HEK293T (cell line): Measurements from ENCODE around the gene MITD1.

Experiments used
- ARNT ChIP-seq: fragments of 450-650 bp; IDR thresholded peaks from 2 replicates; pipeline ENCODE4 v1.6.1; 2017; ENCODE audit warnings: mild to moderate bottlenecking
- BHLHE40 ChIP-seq: fragments of 450-650 bp; IDR thresholded peaks from 2 replicates; pipeline ENCODE4 v1.6.1; 2016; ENCODE audit warnings: mild to moderate bottlenecking, moderate library complexity, borderline replicate concordance
- CTBP1 ChIP-seq: fragments of 450-650 bp; IDR thresholded peaks from 2 replicates; pipeline ENCODE4 v1.6.1; 2016; ENCODE audit warnings: borderline replicate concordance
- FOXA1 ChIP-seq: fragments of 450-650 bp; IDR thresholded peaks from 2 replicates; pipeline ENCODE4 v1.6.1; 2016; ENCODE audit warnings: mild to moderate bottlenecking
- FOXM1 ChIP-seq: fragments of 450-650 bp; IDR thresholded peaks from 2 replicates; pipeline ENCODE4 v1.6.1; 2017; ENCODE audit warnings: mild to moderate bottlenecking, borderline replicate concordance
- SUZ12 ChIP-seq: fragments of 450-650 bp; IDR thresholded peaks from 2 replicates; pipeline ENCODE4 v1.6.1; 2016; ENCODE audit warnings: mild to moderate bottlenecking
- TARDBP ChIP-seq: fragments of 450-650 bp; IDR thresholded peaks from 2 replicates; pipeline ENCODE4 v1.6.1; 2016

DNA sequence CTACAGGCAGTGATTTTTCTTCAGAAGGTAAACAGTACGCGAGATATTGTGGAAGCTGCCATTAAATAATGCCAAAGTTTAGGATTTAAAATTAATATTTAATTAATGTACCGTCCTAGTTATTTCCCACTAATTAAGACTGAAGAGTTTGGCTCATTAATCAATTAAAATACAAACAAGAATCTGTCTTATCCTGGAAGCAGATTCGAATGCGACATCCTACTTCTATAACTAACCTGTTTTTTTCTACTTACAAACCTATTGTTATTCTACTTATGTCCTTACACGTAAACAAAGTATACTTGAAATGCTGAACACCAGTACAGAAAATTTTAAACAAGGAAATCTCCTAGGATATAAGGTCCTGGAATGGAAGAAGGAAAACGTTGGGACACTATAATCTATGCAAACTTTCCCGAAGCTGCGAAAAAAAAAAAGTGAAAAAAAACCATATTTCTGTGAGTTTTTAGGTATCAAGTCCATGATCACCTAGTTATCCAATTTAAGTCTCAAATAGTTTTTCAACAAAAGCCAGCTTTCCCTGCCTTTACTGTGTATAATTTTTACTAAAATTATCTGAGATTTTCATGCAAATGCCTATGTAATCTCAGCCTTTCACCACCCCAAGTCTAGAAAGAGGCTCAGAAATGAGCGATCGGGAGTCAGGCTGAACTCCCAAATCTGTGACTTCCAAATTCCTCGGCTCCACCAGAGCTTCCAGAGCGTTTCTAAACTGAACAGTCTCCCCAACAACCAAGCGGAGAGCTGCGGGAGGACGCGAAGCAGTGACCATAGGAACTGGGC is 40.6 kb downstream of the MITD1 start:
- no peak for TF ChIP-seq FOXM1
- TF ChIP-seq CTBP1, result no peak
- no peak for TF ChIP-seq SUZ12
- TF ChIP-seq ARNT, result no peak
- no peak for TF ChIP-seq TARDBP
- TF ChIP-seq FOXA1, result no peak
- TF ChIP-seq BHLHE40, result no peak
